Measurements from ENCODE around the gene COLEC11.

Gene COLEC11

GRCh38 chr2:3682811-3683210, 87.9 kb downstream of the COLEC11 start:
- TF ChIP-seq, protein P1, sequence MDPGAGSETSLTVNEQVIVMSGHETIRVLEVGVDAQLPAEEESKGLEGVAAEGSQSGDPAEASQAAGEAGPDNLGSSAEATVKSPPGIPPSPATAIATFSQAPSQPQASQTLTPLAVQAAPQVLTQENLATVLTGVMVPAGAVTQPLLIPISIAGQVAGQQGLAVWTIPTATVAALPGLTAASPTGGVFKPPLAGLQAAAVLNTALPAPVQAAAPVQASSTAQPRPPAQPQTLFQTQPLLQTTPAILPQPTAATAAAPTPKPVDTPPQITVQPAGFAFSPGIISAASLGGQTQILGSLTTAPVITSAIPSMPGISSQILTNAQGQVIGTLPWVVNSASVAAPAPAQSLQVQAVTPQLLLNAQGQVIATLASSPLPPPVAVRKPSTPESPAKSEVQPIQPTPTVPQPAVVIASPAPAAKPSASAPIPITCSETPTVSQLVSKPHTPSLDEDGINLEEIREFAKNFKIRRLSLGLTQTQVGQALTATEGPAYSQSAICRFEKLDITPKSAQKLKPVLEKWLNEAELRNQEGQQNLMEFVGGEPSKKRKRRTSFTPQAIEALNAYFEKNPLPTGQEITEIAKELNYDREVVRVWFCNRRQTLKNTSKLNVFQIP (CRISPR knock-in tag; IDR thresholded peaks at IDR 0.05; ENCODE audit: borderline replicate concordance, low read depth) = no peak
- TF ChIP-seq OSR1 (CRISPR knock-in tag; IDR thresholded peaks at IDR 0.05) (no peak), ISL1 (CRISPR knock-in tag; IDR thresholded peaks at IDR 0.05) (no peak), SNAI2 (CRISPR knock-in tag; IDR thresholded peaks at IDR 0.05) (no peak)
- no peak for ATAC-seq

- TF ChIP-seq ZFP3 (CRISPR knock-in tag; IDR thresholded peaks at IDR 0.05) (no peak), ARNTL (CRISPR knock-in tag; IDR thresholded peaks at IDR 0.05; ENCODE audit: borderline replicate concordance, low read depth) (no peak), ISL1 (CRISPR knock-in tag; IDR thresholded peaks at IDR 0.05) (no peak), OSR1 (CRISPR knock-in tag; IDR thresholded peaks at IDR 0.05) (no peak)
- no peak for ATAC-seq
Measured at GRCh38 chr2:3683748-3684454, 89.0 kb downstream of the COLEC11 start.

GRCh38 chr2:3689998-3690748, 95.3 kb downstream of the COLEC11 start:
- TF ChIP-seq ZFP3 (CRISPR knock-in tag; IDR thresholded peaks at IDR 0.05) (no peak), TOX (CRISPR knock-in tag; IDR thresholded peaks at IDR 0.05; ENCODE audit: borderline replicate concordance) (no peak), ZNF70 (CRISPR knock-in tag; IDR thresholded peaks at IDR 0.05) (no peak), TCF4 (CRISPR knock-in tag; IDR thresholded peaks at IDR 0.05; ENCODE audit: borderline replicate concordance) (no peak), SNAI2 (CRISPR knock-in tag; IDR thresholded peaks at IDR 0.05) (no peak), OSR1 (CRISPR knock-in tag; IDR thresholded peaks at IDR 0.05) (no peak), ZC3H10 (CRISPR knock-in tag; IDR thresholded peaks at IDR 0.05) (no peak), RARB (CRISPR knock-in tag; IDR thresholded peaks at IDR 0.05) (no peak), BACH2 (CRISPR knock-in tag; IDR thresholded peaks at IDR 0.05; ENCODE audit: borderline replicate concordance) (no peak), GLIS3 (CRISPR knock-in tag; IDR thresholded peaks at IDR 0.05) (no peak), ZNF8 (CRISPR knock-in tag; IDR thresholded peaks at IDR 0.05) (no peak), ZFP30 (CRISPR knock-in tag; IDR thresholded peaks at IDR 0.05) (no peak), ESRRG (CRISPR knock-in tag; IDR thresholded peaks at IDR 0.05) (no peak), CSDC2 (CRISPR knock-in tag; IDR thresholded peaks at IDR 0.05) (no peak), ZNF565 (CRISPR knock-in tag; conservative IDR thresholded peaks at IDR 0.05; ENCODE audit: low read depth) (no peak)
- TF ChIP-seq, protein P2, sequence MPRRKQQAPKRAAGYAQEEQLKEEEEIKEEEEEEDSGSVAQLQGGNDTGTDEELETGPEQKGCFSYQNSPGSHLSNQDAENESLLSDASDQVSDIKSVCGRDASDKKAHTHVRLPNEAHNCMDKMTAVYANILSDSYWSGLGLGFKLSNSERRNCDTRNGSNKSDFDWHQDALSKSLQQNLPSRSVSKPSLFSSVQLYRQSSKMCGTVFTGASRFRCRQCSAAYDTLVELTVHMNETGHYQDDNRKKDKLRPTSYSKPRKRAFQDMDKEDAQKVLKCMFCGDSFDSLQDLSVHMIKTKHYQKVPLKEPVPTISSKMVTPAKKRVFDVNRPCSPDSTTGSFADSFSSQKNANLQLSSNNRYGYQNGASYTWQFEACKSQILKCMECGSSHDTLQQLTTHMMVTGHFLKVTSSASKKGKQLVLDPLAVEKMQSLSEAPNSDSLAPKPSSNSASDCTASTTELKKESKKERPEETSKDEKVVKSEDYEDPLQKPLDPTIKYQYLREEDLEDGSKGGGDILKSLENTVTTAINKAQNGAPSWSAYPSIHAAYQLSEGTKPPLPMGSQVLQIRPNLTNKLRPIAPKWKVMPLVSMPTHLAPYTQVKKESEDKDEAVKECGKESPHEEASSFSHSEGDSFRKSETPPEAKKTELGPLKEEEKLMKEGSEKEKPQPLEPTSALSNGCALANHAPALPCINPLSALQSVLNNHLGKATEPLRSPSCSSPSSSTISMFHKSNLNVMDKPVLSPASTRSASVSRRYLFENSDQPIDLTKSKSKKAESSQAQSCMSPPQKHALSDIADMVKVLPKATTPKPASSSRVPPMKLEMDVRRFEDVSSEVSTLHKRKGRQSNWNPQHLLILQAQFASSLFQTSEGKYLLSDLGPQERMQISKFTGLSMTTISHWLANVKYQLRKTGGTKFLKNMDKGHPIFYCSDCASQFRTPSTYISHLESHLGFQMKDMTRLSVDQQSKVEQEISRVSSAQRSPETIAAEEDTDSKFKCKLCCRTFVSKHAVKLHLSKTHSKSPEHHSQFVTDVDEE (CRISPR knock-in tag; IDR thresholded peaks at IDR 0.05) = no peak
- ATAC-seq = no peak

DNA sequence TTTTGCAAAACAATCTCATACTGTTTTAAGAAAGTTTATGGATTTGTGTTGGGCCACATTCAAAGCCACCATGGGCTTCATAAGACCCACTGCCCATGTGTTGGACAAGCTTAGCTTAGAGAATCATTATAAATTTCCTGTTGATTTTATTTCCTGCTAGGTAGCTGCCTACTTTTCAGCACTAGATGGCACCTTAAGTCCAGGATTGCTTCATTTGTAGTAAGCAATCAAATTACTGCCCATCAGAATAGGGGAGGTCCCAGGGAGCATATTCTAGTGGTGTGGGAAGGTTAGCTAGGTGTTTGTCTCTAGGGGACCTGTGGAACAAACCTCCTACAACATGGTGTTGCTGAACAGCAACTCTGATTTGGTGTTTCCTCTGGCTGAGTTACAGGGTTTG, 97.5 kb downstream of the COLEC11 start:
- TF ChIP-seq ZNF565 (CRISPR knock-in tag; conservative IDR thresholded peaks at IDR 0.05; ENCODE audit: low read depth) = no peak
- TF ChIP-seq PPARA (CRISPR knock-in tag; IDR thresholded peaks at IDR 0.05; ENCODE audit: borderline replicate concordance) = no peak
- TF ChIP-seq ZNF70 (CRISPR knock-in tag; IDR thresholded peaks at IDR 0.05) = peak; percentile 58; the same call in 1 of the 2 replicates
- no peak for TF ChIP-seq ISL1 (CRISPR knock-in tag; IDR thresholded peaks at IDR 0.05)
- TF ChIP-seq ZNF8 (CRISPR knock-in tag; IDR thresholded peaks at IDR 0.05) = no peak
- peak; percentile 34; the same call in 2 of the 3 replicates for ATAC-seq
